Activated T-helper 2 cell treated with anti-CD3 and anti-CD28 coated beads, Interferon-gamma antibody, Interleukin-2, Interleukin-4, amounts not matched to agents 10 μg/mL and 5 μg/mL and 100 μg/mL, durations not matched to agents 14 hours and 24 hours and 36 hours (primary cell): ENCODE results near the gene FA2H. TPM values are rescaled to one million over a fixed set of nuclear protein-coding genes. Genes with fewer than 3 reads are reported as not detected.
"Not testable (repeated sequence)": the region's sequence is repeated elsewhere in the genome, so short reads cannot be mapped to it uniquely, and the experiment has no call there.

Source experiments
- DNase-seq: peaks from one replicate; pipeline ENCODE4 v3.0.0; 2021; ENCODE audit warnings: low spot score
- H3K27ac Mint-ChIP-seq: one replicate; pipeline ENCODE4 v1.8.0; 2021; ENCODE audit warnings: mixed read lengths
- H3K27me3 Mint-ChIP-seq: one replicate; pipeline ENCODE4 v1.8.0; 2021; ENCODE audit warnings: low read depth, mixed read lengths
- H3K36me3 Mint-ChIP-seq: one replicate; pipeline ENCODE4 v1.8.0; 2021; ENCODE audit warnings: low read depth, mixed read lengths
- H3K4me1 Mint-ChIP-seq: one replicate; pipeline ENCODE4 v1.8.0; 2021; ENCODE audit warnings: low read depth, mixed read lengths
- H3K4me3 Mint-ChIP-seq: one replicate; pipeline ENCODE4 v1.8.0; 2021; ENCODE audit warnings: low read depth, mild to moderate bottlenecking, moderate library complexity, mixed read lengths
- H3K9me3 Mint-ChIP-seq: one replicate; pipeline ENCODE4 v1.8.0; 2021; ENCODE audit warnings: mixed read lengths
- intact Hi-C: fragments of 100-400 bp; cut with micrococcal nuclease; formaldehyde crosslinking; loops from one replicate; pipeline ENCODE4 v1.15.1; 2023
- total RNA-seq: library from RNA; stranded (reverse); gene quantifications from 2 replicates; pipeline ENCODE4 v1.2.3, GENCODE V29; 2022

The FA2H gene
- total RNA-seq, 1 donor from 2014 or later: not detected

DNA sequence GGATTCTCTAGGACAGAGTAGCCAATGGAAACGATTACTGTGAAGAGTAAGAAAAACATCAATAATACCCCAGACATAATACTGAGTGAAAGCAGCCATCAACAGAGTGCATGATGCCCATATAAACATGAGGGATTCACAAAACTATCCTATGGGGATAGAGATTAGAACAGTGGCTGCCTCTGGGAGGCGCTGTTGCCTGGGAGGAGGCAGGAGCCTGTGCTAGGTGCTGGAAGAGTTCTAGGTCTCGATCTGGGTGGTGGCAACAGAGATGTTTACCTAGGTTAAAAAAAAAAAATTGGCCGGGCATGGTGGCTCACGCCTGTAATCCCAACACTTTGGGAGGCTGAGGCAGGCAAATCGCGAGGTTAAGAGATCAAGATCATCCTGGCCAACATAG lies 7.9 kb downstream of the FA2H start:
- no peak overlapping the region for H3K4me3 Mint-ChIP-seq
- no peaks in the 10 kb centered on the region for H3K9me3 Mint-ChIP-seq
- H3K27ac Mint-ChIP-seq: no peak overlapping the region
- intact Hi-C loops: no loop called here
- peaks cover 3% of the 10 kb centered on the region for H3K27me3 Mint-ChIP-seq
- no peak for DNase-seq
- H3K36me3 Mint-ChIP-seq: no peaks in the 10 kb centered on the region
- no peaks in the 10 kb centered on the region for H3K4me1 Mint-ChIP-seq

GRCh38 chr16:74764184-74764583 lies 10.4 kb downstream of the FA2H start:
- H3K27me3 Mint-ChIP-seq, intact Hi-C loops, H3K4me1 Mint-ChIP-seq, DNase-seq, H3K4me3 Mint-ChIP-seq, H3K36me3 Mint-ChIP-seq, H3K9me3 Mint-ChIP-seq, H3K27ac Mint-ChIP-seq: not testable (repeated sequence)

GRCh38 chr16:74761665-74762064 lies 13.0 kb downstream of the FA2H start:
- Mint-ChIP-seq H3K36me3 (no peaks in the 10 kb centered on the region), H3K4me3 (no peak overlapping the region), H3K27ac (no peak overlapping the region), H3K9me3 (no peaks in the 10 kb centered on the region), H3K4me1 (no peaks in the 10 kb centered on the region), H3K27me3 (no peaks in the 10 kb centered on the region)
- no peak for DNase-seq
- intact Hi-C loops: no loop called here

DNA sequence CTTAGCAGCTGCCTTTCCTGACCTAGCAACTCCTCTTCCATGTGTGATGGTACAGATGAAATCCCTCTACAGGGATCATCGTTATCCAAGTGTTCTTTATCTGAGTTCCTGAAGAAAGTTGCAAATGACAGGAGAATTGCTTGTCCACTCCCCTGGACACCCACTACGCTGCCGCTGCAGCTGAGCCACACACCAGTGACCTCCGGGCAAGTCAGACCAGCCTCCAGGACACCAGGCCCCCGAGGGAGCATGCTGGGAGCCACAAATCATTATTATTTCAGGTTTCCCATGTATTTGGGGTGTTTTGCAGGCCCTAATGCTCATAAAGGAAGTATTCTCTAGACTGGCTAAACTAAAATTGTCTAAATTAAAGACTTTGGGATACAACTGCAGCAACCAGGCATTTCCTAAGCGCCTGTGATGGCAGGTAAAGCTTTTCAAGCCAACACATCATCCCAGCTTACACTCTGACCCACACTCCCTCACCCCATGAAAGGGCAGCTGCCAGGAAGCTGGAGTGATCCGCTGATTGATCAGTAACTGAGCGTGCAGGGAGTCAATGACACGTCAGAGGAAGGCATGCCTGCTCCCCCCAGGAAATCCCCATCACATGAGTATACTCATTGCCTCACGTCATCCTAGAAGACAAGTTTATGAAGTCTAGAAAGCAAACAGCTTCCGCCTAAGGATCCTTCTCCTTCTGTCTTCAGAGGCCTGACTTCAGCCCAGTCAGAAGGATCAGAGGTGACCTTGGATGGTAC lies 14.4 kb downstream of the FA2H start:
- intact Hi-C loops: no loop called here
- H3K9me3 Mint-ChIP-seq: no peaks in the 10 kb centered on the region
- no peaks in the 10 kb centered on the region for H3K36me3 Mint-ChIP-seq
- no peak overlapping the region for H3K27ac Mint-ChIP-seq
- no peaks in the 10 kb centered on the region for H3K4me1 Mint-ChIP-seq
- H3K4me3 Mint-ChIP-seq: no peak overlapping the region
- no peaks in the 10 kb centered on the region for H3K27me3 Mint-ChIP-seq
- no peak for DNase-seq

GRCh38 chr16:74759564-74759963 lies 15.1 kb downstream of the FA2H start:
- Mint-ChIP-seq H3K36me3 (no peaks in the 10 kb centered on the region), H3K9me3 (no peaks in the 10 kb centered on the region), H3K27me3 (no peaks in the 10 kb centered on the region), H3K4me1 (no peaks in the 10 kb centered on the region), H3K27ac (no peak overlapping the region), H3K4me3 (no peak overlapping the region)
- intact Hi-C loops: no loop called here
- no peak for DNase-seq

DNA sequence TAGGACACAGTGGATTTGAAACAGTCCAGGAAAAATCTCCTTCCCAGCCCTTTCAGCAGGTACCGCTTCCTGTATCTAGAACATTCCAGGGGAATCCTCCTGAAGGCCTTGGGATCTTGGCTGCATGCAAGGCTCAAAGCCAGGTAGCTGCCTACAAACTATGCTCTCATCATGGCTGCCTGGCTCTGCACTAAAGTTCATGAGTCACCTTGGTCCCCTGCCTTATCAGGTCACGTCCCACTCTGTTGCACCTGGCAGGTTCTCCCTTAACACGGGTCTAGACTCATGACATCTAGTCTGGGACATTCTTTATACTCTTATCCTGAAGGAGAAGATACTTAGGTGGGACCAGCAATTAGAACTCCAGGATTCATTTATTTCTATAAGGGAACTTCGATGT lies 15.8 kb downstream of the FA2H start:
- Mint-ChIP-seq H3K9me3 (no peaks in the 10 kb centered on the region), H3K36me3 (no peaks in the 10 kb centered on the region), H3K27ac (no peak overlapping the region), H3K4me3 (no peak overlapping the region), H3K27me3 (no peaks in the 10 kb centered on the region), H3K4me1 (no peaks in the 10 kb centered on the region)
- intact Hi-C loops: no loop called here
- DNase-seq: no peak

DNA sequence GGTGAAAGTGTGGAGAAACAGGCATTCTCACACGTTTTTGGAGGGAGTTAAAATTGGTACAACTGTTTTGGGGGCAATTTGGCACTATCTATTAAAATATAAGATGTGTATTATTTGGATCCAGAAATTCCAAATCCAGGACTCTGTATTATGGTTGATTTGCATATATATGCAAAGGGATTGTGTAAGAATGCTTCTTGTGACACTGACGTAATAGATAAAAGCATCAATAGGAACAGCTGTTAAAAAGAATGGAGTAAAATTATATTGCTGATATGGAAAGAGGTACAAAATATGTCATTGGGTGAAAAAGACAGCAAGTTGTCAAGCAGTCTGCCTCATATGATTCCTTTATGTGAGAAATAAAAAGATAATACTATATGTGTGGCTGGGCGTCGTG lies 17.3 kb downstream of the FA2H start:
- no peak overlapping the region for H3K4me3 Mint-ChIP-seq
- no peaks in the 10 kb centered on the region for H3K36me3 Mint-ChIP-seq
- no peaks in the 10 kb centered on the region for H3K27me3 Mint-ChIP-seq
- intact Hi-C loops: no loop called here
- DNase-seq: no peak
- H3K4me1 Mint-ChIP-seq: no peaks in the 10 kb centered on the region
- H3K27ac Mint-ChIP-seq: no peak overlapping the region
- no peaks in the 10 kb centered on the region for H3K9me3 Mint-ChIP-seq

DNA sequence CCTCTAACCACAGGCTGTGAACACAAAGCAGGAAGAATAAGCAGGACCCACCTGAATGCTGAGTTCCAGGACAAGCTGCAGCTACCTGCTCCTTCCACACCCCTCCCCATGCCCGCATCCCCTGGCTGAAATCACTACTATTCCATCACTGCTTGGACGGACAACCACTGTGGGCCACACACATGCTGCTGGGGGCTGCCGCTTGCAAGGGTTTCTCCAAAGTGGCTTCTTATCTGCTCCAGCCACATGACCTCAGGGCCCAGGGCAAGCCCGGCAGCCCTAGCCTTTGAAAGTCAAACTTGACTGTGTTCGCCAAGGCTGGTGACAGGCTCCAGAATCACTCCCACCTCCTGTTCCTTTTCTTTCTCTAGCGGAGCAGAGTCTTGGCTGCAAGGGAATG lies 18.4 kb downstream of the FA2H start:
- intact Hi-C loops: no loop called here
- no peak overlapping the region for H3K27ac Mint-ChIP-seq
- no peaks in the 10 kb centered on the region for H3K36me3 Mint-ChIP-seq
- no peak for DNase-seq
- no peaks in the 10 kb centered on the region for H3K4me1 Mint-ChIP-seq
- H3K4me3 Mint-ChIP-seq: no peak overlapping the region
- H3K27me3 Mint-ChIP-seq: no peaks in the 10 kb centered on the region
- no peaks in the 10 kb centered on the region for H3K9me3 Mint-ChIP-seq

DNA sequence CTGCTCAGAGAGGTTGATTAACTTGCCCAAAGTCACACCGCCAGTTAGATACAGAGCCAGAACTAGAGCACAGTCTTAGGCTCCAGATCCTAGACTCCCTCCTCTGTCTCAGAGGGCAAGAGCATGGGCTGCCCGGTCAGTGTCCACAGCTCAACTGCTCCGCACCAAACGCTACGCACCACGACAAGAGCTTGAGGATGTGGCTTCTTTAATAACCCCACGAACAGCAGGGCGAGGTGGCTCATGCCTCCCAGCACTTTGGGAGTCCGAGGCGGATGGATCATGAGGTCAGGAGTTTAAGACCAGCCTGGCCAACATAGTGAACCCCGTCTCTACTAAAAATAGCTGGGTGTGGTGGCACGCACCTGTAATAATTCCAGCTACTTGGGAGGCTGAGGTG lies 21.4 kb downstream of the FA2H start:
- no peaks in the 10 kb centered on the region for H3K27me3 Mint-ChIP-seq
- H3K4me1 Mint-ChIP-seq: no peaks in the 10 kb centered on the region
- intact Hi-C loops: no loop called here
- H3K9me3 Mint-ChIP-seq: no peaks in the 10 kb centered on the region
- H3K36me3 Mint-ChIP-seq: no peaks in the 10 kb centered on the region
- H3K27ac Mint-ChIP-seq: no peak overlapping the region
- H3K4me3 Mint-ChIP-seq: no peak overlapping the region
- no peak for DNase-seq

DNA sequence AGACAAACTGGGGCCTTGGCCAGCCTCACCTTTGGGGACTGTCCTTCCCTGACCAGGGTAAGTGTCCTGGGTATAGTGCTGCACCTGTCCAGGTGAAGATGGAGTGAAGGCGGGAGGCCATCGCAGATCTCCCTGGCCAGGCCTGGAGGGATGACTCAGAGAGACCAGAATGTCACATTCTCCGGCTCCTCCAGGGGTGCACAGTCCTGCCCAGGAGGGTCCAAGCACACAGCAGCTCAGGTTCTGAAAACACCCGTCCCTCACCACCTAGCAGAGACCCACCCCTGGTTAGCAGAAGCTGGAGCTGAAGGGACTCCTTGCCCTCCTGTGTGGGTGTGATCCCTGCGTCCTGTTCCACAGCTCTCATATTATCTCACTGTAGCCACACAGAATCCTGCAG lies 21.9 kb downstream of the FA2H start:
- Mint-ChIP-seq H3K4me1 (no peaks in the 10 kb centered on the region), H3K27me3 (no peaks in the 10 kb centered on the region), H3K4me3 (no peak overlapping the region), H3K27ac (no peak overlapping the region), H3K9me3 (no peaks in the 10 kb centered on the region), H3K36me3 (no peaks in the 10 kb centered on the region)
- no peak for DNase-seq
- intact Hi-C loops: no loop called here

GRCh38 chr16:74752258-74752657 lies 22.4 kb downstream of the FA2H start:
- no peak for DNase-seq
- Mint-ChIP-seq H3K9me3 (no peaks in the 10 kb centered on the region), H3K4me1 (no peaks in the 10 kb centered on the region), H3K36me3 (no peaks in the 10 kb centered on the region), H3K4me3 (no peak overlapping the region), H3K27ac (no peak overlapping the region), H3K27me3 (no peaks in the 10 kb centered on the region)
- intact Hi-C loops: no loop called here

- Mint-ChIP-seq H3K27ac (no peak overlapping the region), H3K4me1 (no peaks in the 10 kb centered on the region), H3K27me3 (no peaks in the 10 kb centered on the region), H3K36me3 (no peaks in the 10 kb centered on the region), H3K4me3 (no peak overlapping the region), H3K9me3 (no peaks in the 10 kb centered on the region)
- intact Hi-C loops: no loop called here
- no peak for DNase-seq
Measured at GRCh38 chr16:74751658-74752057, 23.0 kb downstream of the FA2H start.

- Mint-ChIP-seq H3K9me3 (no peaks in the 10 kb centered on the region), H3K27me3 (no peaks in the 10 kb centered on the region), H3K27ac (no peak overlapping the region), H3K4me3 (no peak overlapping the region), H3K4me1 (no peaks in the 10 kb centered on the region), H3K36me3 (no peaks in the 10 kb centered on the region)
- DNase-seq: no peak
- intact Hi-C loops: no loop called here
Measured at GRCh38 chr16:74749291-74750055, 25.1 kb downstream of the FA2H start.
